AG10803 (cell line): ENCODE results near the gene UBXN7.
"Not testable (repeated sequence)": the region's sequence is repeated elsewhere in the genome, so short reads cannot be mapped to it uniquely, and the experiment has no call there.

Source experiments
- DNase-seq: peaks from one replicate; pipeline ENCODE4 v3.0.0; 2010; ENCODE audit warnings: low read depth
- H3K4me3 ChIP-seq: 2 replicates; pipeline ENCODE4 v1.5.1; 2011; ENCODE audit warnings: mild to moderate bottlenecking, low read length, control low read depth
- CTCF ChIP-seq: conservative IDR thresholded peaks from 2 replicates; pipeline ENCODE4 v1.5.1; 2011; ENCODE audit warnings: mild to moderate bottlenecking, low read length, control low read depth, inconsistent platforms

UBXN7 gene

GRCh38 chr3:196348698-196349097 lies 83.5 kb downstream of the UBXN7 start:
- no peak overlapping the region for H3K4me3 ChIP-seq
- no peak for TF ChIP-seq CTCF
- DNase-seq: no peak

- DNase-seq: no peak
- H3K4me3 ChIP-seq: no peak overlapping the region
- no peak for TF ChIP-seq CTCF
These were observed 87.6 kb downstream of the UBXN7 start for GRCh38 chr3:196344663-196345062.

GRCh38 chr3:196343917-196344316 lies 88.3 kb downstream of the UBXN7 start:
- not testable (repeated sequence) for DNase-seq, H3K4me3 ChIP-seq

GRCh38 chr3:196341137-196341536 lies 91.1 kb downstream of the UBXN7 start:
- H3K4me3 ChIP-seq: no peak overlapping the region
- TF ChIP-seq CTCF: no peak
- peak; percentile 50 for DNase-seq

GRCh38 chr3:196340466-196340865 lies 91.8 kb downstream of the UBXN7 start:
- H3K4me3 ChIP-seq: no peak overlapping the region
- DNase-seq: no peak
- TF ChIP-seq CTCF: no peak

- TF ChIP-seq CTCF: no peak
- H3K4me3 ChIP-seq: no peak overlapping the region
- DNase-seq: peak; percentile 53
These were observed 92.6 kb downstream of the UBXN7 start for GRCh38 chr3:196339493-196340254.

- no peak overlapping the region for H3K4me3 ChIP-seq
- TF ChIP-seq CTCF: no peak
- no peak for DNase-seq
These were observed 93.2 kb downstream of the UBXN7 start for GRCh38 chr3:196339044-196339443.
